HG03139 (cell line): Measurements from ENCODE around the gene SMAD3.
A peak's percentile ranks its signal among the peaks of the same experiment; 100 is the strongest.

Experiments used
- ATAC-seq: cut with Tn5 transposase; IDR thresholded peaks from one replicate; pipeline ENCODE4 v1.9.1; 2021; ENCODE audit not compliant: unreplicated experiment

SMAD3 gene

GRCh38 chr15:67095912-67096311 lies 30.5 kb downstream of the SMAD3 start:
- no peak for ATAC-seq

DNA sequence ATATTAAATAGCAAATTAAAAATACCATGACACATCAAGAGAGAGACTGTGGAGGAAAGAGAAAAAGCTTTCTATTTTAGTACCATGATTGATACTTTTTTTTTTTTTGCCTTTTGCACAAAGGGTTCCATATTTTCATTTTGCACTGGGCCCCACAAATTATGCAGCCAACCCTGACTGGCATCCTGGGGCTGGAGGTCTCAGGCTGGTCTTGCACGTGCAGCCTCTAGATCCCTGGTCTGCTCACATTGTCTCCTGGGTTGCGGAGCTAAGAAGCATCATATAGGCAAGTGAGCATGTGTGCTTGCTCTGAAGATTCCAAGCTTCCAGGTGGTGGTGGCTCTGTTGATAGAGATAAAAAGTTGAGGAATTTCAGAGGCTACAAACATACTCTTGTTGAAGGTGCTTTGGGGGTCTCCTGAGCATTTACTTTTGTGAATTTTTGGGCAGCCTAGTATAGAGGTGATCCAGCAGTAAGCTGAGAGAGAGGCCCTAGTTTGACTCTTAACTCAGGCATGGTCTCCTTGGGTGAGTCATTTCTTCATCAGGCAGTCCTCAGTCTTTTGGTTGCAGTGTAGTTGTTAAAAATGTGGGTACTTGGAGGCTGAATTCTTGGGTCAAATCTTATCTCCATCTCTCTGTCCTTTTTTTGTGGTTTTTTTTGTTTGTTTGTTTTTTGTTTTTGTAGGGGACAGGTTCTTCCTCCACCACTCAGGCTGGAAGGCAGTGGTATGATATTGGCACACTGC lies 31.3 kb downstream of the SMAD3 start:
- no peak for ATAC-seq

- ATAC-seq: no peak
These were observed 32.0 kb downstream of the SMAD3 start for GRCh38 chr15:67097424-67097823.

- ATAC-seq: no peak
These were observed 32.7 kb downstream of the SMAD3 start for GRCh38 chr15:67097930-67098740.

GRCh38 chr15:67098768-67099282 lies 33.4 kb downstream of the SMAD3 start:
- no peak for ATAC-seq

DNA sequence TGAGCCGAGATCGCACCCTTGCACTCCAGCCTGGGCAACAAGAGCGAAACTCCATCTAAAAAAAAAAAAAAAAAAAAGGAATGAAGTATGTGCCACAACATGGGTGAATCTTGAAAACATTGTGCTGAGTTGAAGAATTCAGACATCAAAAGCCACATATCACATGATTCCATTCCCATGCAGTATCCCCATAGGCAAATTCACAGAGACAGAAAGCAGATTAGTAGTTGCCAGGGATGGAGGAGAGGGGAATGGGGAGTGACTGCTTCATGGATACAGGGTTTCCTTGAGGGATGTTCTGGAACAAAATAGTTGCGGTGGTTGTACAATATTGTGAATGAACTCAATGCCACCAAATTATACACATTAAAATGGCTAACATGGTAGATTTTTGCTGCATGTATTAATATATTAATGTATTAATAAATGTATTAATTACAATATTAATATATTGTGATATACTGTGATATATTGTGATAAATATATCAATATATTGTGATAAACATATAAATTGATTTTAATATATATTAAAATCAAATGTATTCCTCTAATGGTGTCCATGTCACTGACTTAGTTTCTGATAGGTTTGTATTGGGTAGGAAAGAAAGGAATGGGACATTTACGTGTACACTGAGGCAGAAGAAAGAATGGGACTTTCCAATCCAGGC lies 34.9 kb downstream of the SMAD3 start:
- no peak for ATAC-seq

DNA sequence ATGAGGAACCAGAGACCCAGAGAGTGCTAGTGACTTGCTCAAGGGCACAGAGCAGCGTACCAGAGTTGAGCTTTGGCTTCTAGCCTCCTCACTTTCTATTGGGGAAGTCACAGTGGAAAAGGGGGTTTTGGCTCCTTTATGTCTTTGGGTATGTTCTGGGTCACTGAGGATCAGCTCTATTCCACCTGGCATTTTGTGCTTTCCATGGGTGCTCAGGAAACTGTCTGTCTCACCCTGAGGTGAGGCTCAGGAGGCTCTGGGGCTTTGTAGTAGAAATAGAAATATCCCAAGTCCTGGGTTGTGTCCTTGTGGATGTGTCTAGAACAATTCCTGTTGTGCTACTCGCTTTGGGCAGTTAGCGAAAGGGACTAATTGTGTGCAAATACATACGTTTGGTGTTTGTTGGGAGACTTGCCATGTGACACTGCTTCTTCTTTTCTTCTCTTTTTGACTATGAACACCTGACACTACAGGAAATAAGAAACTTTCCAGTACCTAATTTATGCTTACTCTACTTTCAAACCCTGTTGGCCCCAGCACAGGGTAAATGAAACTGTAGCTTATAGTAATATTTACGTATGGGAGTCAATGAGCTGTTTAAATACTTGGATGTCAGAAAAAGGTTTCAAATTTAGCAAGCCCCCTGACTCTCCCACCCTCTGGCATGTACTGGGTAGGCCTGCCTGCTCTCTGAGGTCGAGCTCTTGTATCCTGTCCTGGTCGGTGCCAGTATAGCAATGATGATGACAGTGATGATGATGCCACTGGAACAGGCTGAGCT lies 35.6 kb downstream of the SMAD3 start:
- peak; percentile 55 for ATAC-seq

GRCh38 chr15:67101911-67102598 lies 36.7 kb downstream of the SMAD3 start:
- ATAC-seq: peak; percentile 41

GRCh38 chr15:67102599-67102929 lies 37.2 kb downstream of the SMAD3 start:
- no peak for ATAC-seq

GRCh38 chr15:67103021-67103420 lies 37.6 kb downstream of the SMAD3 start:
- ATAC-seq: no peak

DNA sequence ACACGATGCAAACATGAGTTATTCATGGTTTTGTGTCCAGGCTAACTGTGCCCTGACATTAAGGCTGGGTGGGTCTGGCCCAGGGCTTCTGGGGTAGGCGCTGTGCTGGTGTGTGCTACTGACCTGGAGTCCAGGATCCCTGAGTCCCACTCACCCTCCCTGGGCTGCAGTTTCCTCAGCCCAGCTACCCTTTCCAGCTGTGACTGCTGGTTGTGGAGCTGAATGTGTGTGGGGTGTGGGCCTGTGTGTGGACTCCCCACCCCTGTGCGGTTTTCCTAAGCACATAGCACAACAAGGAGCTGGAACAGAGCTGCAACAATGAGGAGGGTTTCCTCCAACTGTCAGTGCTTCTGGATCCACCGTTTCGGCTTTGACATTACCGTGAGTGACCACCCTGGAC lies 38.0 kb downstream of the SMAD3 start:
- no peak for ATAC-seq

DNA sequence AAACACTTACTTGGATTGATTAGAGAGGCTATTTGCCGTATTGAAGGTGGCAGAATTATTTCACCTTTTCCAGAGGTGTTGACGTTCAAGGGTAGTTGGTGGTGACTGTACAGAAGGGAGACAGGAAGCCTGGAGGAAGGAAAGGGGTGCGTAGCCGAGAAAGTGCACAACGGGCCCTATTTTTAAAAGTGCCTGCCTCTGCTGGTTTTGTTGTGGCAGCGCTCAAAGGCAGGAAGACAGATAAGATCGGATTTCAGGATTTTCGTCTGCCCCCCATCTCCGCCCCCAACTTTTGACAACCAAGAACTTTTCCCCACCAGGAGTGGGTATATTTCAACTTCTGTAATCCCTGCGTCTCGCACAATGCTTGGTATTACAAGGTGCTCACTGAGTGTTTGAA lies 38.5 kb downstream of the SMAD3 start:
- ATAC-seq: no peak

DNA sequence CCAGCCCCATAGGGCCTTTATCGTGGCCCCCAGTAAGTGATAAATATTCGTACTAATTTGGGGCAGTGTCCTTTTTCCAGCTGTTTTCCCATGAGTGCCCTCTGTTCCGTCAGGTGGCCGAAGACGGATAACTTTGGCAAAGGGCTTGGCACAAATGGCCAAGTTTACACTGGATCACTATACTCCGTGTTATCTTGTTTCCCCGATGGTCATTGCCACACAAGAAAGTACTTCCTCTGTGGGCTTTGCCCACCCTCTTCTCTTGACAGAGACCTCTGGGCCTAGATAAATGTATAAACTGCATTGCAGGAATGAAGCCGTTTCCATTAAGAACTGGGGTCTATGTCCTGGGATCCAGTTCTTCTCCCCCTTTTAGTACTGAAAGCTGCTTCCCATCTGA lies 39.1 kb downstream of the SMAD3 start:
- ATAC-seq: no peak

DNA sequence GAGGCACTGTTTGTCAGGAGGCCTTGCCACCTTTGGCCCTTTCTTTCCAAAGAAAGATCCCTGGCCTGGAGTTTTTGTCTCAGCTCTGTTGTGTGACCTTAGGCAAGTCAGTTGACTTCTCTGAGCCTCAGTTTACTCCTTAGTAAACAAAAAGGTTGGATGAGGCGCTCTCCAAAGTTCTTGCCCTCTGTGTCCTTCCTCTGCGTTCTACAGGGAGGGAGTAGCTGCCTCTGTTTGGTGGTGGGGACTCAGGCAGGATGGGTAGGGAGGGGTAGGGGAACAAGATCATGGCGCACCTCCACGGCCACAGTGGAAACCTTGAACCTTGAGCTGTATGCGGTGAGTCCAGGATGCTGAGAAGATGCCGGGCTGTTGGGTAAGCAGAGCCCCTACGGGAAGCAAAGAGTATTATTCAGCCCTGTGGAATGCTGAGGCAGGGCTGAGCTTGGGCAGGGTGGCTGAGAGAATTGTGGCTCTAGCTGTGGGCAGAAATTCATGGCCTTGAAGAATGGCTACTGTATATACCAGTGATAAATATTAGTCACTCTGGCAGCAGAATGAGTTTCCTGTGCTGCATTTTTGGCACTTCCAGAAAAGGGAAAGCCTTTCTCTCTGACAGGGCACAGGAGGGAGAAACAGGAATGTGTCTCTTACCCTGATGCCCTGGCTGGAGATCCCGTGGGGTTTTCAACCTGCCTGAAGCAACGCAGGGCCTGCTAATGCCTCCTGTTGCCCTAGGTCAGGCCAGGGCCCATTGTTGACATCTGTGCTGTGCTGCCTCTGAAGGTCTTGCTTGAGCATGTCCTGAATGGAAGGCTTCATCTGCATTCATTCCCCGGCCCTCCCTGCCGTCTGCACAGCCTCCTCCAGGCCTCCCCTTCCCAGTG lies 39.9 kb downstream of the SMAD3 start:
- ATAC-seq: no peak

DNA sequence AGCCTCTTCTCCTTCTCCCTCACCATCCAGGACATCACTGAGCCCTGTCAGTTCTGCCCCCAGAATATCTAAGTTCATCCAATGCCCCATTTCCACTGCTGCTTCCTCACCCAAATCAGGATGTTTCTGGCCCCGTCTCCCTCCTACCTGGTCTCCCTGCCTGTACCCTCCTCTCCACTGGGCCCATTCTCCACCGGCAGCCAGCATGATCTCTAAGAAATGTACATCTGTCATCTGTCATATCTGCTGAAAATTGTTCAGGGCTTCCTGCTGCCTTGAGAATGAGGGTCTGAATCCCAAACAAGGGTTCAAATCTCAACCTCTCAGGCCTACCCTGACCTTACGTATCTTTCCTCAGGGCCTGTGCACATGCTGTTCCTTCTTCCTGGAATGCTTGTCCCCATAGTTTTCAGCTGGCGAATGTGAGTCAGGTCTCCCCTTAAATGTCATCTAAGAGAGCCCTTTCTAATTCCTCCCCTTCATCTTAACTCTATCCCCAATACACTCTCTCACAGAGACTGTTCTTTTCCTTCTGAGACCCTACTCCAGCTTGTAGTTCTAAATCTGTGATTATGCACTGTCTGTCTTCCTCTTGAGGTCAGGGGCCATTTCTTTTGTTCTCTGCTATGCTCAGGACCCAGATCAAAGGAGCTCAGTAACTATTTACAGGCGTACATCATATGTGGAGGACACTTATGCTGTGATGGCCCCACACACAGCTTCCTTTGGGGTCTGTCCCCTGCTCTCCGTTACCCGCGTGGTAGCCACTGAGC lies 40.8 kb downstream of the SMAD3 start:
- no peak for ATAC-seq

GRCh38 chr15:67106764-67107013 lies 41.3 kb downstream of the SMAD3 start:
- no peak for ATAC-seq

- ATAC-seq: no peak
These were observed 41.8 kb downstream of the SMAD3 start for GRCh38 chr15:67107014-67107812.
